GM23248 (cell line): ENCODE results near the gene RMI1.

Experiments
- EZH2 ChIP-seq: fragments of 200-600 bp; sonication (generic); IDR thresholded peaks from 2 replicates; pipeline ENCODE4 v1.6.1; 2018; ENCODE audit warnings: antibody characterized with exemption, mild to moderate bottlenecking; ENCODE audit not compliant: insufficient read depth, poor library complexity, severe bottlenecking
- EZH2phosphoT487 ChIP-seq: fragments of 200-600 bp; sonication (generic); IDR thresholded peaks from 2 replicates; pipeline ENCODE4 v1.6.1; 2018; ENCODE audit warnings: antibody characterized with exemption, moderate library complexity, mild to moderate bottlenecking, low read depth; ENCODE audit not compliant: insufficient read depth

GRCh38 chr9:83957248-83957513 lies 23.4 kb upstream of the RMI1 start:
- TF ChIP-seq EZH2phosphoT487, result no peak
- TF ChIP-seq EZH2, result no peak
